SHP77 treated with DMSO at 0.1 percent for 48 hours (cell line): Measurements from ENCODE around the gene GSDMA.

Experiments
- DNase-seq: peaks from one replicate; lab custom pipeline; 2025; lab: John Stamatoyannopoulos, UW

GSDMA gene

DNA sequence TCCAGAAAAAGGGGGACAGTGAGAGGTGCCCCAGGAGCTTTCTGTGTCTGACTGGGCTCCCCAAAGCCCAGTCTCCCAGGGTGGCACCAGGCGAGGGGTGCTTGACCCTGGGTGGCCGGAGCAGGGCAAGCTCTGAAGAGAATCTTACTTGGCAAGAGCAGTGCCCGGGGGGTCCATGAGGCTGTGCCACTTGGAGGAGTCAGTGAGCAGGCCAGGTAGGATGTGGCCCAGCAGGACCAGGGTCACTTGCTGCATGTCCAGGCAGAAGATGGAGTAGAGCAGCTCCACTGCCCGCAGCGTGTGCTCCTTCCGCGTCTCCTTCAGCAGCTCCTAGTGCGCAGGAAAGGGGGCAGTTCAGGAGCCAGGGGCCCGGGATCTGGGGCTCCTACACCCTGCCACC is 59.7 kb downstream of the GSDMA start:
- no peak for DNase-seq

DNA sequence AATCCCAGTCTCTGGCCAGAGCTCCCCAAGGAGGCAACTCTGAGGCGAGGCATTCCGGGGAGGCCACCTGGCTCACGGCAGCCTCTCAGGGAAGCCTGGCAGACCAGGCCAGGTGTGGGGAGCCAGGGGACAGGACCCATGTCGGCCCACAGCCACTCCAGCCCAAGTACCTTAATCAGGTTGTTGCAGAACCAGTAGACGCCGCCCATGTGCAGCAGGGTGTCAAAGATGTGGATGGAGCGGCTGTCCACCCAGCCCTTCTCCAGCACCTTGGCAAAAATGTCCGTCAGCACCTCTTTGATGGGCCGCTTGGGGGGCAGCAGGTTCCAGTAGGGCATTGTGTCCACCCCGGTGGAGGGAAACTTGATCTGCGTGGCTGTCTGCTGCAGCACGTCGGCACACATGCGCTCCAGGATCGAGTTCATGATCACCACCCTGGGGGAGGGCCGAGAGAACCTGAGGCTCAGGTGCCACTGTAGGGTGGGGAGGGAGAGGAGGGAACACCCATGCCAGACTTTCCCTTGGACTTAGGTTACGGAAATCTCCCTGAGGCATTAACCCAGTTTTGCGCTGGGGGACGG is 60.2 kb downstream of the GSDMA start:
- no peak for DNase-seq

DNA sequence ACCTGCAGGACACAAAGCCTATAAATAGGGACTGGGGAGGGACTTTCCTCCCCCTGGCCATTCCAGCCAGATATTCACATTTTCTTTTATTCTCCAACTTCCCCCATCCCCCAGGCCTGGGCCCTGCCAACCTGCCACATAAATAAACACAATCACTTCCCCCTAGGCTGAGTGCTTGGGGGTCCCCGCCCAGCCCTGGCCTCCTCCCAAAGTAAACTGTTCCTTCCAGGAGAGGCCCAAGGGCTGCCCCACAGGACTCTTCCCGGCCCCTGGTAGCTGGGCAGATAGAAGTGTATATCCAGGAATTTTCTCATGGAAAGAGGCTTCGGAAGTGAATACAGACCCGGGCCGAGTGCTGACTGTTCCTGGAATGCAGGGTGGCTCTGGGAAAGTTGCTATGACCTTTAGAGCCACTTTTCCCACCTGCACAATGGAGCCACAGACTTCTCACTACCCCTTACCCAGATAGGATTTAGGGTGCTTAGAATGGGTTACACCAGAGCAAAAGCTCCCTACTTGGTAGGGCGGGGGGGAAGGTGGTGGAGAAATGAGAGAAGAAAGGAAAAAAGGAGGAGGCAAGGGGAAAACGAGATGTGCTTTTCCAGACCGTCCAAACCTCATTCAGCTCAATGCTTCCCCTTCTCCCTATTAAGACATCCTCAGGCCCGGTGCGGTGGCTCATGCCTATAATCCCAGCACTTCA is 60.9 kb downstream of the GSDMA start:
- no peak for DNase-seq

GRCh38 chr17:40024901-40025300 is 62.1 kb downstream of the GSDMA start:
- no peak for DNase-seq

- no peak for DNase-seq
Observed at GRCh38 chr17:40025559-40025958, 62.8 kb downstream of the GSDMA start.

DNA sequence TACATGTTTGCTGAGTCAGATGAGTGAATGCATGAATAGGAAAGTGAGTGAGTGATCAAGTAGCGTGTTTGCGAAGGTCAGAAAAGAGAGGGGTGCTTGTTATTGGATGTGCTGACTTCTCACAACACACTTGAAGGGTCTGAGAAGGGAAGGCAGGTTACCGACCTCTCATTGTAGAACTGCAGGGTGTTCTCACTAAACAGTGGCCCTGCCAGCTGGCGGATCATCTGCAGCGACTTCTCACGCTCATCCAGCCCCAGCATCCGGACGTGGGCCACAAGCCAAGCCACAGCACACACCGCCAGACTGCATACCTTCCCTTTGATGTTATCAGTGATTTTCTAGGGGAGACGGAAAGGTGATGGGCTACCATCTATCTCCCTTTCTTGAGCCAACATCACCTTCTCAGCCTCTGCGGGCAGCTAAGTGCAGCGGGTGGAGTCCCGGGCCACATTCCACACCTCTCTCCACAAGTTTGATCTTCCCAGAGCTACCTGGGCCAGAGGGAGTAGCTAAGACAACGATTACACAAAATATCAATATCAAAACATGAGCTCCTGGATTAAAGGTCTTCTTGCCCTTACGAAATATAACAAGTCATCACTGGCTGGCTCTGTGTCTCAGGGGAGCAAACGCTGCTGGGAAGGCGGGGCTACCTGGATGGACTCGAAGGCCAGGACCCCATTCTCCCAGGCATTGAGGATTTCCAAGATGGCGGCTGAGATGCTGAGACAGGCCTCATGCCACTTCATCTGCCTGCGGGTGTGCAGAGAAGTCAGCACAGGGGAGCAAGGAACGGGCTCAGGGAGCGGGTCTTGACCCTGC is 63.4 kb downstream of the GSDMA start:
- peak; percentile 56 for DNase-seq

- peak; percentile 59 for DNase-seq
Observed at GRCh38 chr17:40026816-40027613, 64.2 kb downstream of the GSDMA start.
